AML-193 (cell line): ENCODE measurements around the gene GIGYF2.
"Not testable (repeated sequence)": the region's sequence is repeated elsewhere in the genome, so short reads cannot be mapped to it uniquely, and the experiment has no call there.

ENCODE experiments used
- DNase-seq, 2 experiments: peaks; one replicate each; lab custom pipeline; 2025; lab: John Stamatoyannopoulos, UW

Gene GIGYF2

DNA sequence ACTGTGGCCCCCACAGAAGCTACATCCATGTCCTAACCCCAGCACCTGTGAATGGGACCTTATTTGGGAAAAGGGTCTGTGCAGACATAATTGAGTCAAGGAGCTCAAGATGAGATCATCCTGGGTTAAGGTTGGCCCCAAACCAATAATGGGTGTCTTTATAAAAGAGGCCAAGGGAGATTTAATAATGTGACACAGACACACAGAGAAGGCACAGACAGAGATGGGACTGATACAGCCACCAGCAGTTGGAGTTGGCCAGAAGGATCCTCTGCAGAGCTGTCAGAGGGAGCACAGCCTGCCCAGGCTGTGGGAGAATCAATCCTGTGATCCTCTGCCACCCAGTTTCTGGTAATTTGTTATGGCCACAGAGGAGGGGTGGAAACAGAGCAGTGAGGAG lies 199.0 kb downstream of the GIGYF2 start:
- DNase-seq: no peak

DNA sequence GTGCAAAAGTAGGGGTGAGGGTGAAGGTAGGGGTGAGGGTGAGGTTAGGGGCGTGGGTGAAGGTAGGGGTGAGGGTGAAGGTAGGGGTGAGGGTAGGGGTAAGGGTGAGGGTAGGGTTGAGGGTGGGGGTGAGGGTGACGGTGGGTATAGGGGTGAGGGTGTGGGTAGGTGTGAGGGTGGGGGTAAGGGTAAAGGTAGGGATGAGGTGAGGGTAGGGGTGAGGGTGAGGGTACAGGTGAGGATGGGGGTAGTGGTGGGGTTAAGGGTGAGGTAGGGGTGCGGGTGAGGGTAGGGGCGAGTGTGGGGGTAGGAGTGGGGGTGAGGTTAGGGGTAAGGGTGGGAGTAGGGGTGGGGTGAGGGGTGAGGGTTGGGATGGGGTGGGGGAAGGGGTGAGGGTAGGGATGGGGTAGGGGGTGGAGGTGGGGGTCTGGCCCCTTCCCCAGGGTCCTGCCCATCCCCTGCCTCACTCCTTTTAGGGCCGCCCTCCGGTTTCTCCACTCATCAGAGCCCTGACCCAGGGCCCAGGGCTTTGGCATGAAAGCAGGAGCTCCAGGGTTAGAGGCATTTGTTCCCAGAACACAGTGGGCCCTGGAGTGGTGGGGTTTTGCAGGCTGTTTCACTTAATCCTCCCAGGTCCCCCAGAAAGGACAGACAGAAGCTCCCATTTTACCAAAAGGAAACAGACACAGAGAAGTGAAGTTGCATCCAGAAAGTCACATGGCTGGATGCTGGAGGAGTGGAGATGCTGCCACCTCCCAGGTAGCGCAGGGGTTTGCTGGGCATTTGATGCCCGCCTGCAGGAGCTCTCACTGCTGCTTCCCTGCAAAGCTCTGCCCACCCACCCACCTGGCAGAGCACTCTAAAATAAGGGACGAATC lies 199.8 kb downstream of the GIGYF2 start:
- no peak for DNase-seq

DNA sequence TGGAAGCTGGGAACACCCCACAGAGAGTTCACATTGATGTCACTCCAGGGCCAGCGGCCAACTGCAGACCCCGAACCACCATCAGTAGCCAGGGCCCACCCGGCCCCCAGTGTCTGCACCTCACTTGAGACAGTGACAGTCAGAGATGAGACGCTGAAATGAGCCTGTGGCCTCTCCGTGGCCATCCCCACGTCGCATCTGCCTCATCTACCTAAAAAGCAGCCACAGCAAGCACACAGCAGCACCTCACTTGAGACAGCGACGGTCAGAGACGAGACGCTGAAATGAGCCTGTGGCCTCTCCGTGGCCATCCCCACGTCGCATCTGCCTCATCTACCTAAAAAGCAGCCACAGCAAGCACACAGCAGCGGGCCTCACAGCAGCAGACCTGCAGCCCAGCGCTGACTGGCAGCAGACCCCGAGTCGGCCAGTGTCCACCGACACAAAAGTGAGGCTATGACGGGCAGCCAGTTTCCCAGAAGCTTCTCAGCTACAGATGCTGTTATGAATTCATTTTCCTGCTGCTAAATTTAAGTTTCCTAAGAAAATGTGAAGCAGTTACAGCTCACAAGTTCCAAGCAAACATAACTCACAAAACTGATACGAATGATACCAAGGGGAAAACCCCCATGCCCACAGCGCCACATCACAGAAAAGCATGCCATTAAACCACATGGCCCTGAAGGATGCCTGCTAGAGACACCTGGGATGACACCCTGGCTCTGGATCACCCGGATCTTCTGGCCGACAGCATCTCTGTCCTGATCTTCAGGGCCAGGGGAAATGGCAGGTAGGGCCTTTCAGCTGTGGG lies 200.7 kb downstream of the GIGYF2 start:
- DNase-seq: no peak

DNA sequence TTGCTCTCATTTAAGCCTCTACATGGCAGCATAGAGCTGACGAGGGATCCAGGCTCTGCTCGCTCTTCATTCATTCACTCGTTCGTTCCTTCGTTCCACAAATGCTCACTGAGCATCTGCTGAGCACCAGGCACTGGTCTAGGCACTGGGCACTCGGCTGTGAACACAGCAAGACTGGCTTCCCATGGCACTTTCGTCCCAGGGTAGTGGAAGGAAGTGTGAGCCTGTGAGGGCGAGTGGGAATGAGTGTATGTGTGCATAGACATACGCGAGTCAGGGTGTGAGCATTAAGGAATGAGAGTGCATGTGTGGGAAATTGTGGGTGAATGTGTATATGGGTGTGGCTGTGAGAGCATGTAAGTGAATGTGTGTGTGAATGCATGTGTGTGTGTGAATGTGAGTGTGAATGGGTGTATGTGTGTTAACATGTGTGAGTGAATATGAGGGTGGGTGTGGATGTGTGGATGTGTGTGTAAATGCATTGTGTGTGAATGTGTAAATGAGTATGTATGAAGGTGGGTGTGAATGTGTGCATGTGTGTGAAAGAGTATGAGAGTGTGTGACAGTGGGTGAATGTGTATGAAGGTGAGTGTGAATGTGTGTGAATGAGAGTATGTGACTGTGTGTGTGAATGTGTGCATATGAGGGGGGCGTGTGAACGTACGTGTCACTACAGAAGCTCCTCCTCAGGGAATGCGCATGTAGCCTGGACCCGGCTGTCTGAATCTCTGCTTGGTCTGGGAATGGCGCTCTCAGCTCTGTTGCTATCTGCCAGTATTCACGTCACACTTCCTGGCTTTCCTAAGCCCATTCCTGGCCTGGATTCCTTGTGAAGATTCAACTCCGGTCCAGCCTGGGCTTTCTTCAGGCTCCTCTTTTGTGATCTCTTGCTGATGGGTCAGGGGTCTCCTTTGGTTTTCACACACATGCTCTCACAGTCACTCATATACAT lies 201.7 kb downstream of the GIGYF2 start:
- DNase-seq: no peak

DNA sequence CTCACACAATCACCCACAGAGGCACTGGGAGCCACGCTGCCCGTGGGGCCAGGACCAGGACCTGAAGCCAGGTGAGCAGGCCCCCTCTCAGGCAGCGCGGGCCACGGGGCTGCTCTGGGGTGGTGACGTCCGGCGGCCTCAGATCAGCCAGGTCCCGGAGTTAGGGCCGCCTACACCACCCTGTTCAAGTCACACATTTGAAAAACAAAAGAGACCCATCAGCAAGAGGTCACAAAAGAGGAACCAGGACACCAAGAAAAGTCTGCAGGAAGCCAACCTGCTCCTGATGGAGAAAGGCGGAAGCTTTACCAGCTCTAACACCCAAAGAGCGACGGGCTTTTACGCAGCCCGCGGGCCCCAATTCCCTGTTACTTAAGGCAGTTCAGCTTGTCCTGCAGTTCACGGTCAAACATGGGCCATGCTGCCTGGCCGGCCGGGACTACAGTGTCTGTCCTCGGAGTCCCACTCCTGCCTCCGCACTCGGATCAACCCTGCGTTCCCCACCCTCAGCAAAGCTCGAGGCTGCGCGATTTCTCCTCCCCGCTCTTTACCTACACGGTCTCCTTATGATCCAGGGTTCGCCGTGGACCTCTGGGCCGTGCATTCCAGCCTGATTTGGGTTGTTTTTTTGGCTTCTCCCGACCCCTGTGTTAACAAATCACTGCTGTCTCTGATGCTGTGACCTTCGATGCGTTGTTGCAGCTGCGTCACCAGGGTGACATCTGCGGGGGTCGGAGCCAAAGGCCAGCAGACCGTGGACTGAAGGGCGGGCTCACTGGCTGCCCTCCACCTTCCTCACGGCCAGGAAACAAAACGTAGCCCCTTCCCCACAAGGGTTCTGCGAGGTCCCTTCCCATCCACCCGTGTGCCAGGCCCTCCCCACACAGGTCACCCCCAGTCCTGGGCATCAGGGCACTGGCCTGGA lies 203.9 kb downstream of the GIGYF2 start:
- no peak for DNase-seq

DNA sequence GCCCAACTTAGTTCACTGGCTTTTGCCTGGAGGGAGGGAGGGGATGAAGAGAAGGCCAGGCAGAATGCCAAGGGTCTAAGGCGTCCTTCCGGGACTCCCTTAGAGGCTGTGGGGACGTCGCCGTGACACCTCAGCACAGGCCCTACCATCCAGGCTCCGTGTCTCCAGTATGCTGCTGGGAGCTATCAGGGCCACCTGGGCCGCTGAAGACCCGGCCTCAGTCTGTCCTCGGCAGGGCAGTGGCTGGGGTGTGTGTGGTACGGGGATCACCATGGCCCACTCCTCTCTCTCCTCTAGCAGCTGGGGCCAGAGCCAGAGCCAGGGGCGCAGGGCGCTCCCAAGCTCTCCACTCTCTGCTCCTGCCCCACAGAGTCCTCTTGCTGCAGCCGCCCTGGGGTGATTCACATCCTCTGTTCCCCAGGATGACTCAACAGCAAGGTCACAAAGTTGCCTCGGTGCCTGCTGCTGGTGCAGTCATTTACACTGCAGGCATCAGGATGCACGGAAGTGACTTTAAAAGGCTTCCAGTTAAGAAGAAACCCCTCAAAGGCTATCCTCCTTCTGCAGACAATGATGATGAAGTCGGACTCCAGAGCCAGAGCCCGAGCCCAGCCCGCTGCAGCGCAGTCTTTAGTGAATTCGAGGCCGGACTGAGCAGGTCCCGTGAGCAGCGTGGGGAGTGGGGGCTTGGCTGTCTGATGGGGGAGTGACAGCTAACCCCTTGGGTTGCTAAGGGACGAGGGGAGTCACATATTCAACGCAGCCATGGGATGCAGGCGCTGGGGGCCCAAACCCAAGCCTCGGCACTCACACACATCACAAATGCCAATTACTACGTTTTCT lies 204.8 kb downstream of the GIGYF2 start:
- DNase-seq: peak; percentile 3 to 27

DNA sequence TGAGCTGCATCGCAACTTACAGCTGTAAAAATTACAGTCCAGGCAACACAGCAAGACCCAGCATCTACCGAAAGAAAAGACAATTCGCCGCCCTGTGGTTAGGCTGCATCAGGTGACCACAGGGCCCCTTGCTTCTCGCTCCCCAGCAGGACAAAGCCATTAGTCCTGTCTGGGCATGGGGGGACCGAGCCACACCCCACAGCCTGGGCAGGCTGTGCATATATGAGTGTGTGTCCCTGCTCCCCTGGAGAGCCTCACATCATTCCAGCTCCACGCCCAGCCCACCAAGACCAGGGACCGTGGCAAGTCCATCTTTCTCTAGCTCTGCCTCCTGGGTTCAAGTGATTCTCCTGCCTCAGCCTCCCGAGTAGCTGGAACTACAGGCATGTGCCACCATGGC lies 206.9 kb downstream of the GIGYF2 start:
- no peak for DNase-seq

DNA sequence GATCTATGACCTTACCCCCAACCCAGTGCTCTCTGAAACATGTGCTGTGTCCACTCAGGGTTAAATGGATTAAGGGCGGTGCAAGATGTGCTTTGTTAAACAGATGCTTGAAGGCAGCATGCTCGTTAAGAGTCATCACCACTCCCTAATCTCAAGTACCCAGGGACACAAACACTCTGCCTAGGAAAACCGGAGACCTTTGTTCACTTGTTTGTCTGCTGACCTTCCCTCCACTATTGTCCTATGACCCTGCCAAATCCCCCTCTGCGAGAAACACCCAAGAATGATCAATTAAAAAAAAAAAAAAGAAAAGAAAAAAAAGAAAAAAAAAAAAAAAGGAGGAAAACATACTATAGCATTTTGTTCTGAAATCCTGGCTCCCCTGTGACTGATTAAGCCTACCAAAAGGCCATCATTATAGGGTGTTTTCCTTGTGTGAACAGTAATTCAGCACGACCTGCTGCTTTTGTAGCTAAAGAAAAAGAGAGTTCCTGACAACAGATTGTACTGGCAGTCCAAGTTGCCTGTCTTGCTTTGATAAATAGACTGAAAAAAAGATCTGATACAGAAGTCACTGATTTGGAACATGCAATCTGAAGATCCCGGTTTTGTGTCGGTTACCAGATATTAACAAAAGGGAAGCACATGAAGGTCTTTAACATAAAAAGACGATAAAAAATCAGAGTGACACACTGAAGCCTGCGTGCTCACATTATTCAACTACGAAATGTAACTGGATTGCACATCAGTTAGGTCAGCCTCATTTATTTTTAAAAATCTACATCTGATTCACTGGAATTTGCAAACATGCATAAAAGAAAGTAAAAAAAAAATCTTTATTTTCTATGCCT lies 210.0 kb downstream of the GIGYF2 start:
- not testable (repeated sequence) for DNase-seq

DNA sequence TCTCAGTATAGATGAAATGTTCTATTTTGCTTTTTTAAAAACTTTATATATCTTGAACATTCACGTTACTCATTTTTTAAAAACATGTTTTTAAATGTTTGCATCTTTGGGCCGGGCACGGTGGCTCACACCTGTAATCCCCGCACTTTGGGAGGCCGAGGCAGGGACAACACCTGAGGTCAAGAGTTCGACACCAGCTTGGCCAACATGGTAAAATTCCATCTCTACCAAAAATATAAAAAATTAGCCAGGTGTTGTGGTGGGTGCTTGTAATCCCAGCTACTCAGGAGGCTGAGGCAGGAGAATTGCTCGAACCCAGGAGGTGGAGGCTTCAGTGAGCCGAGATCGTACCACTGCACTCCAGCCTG lies 210.6 kb downstream of the GIGYF2 start:
- DNase-seq: not testable (repeated sequence)

DNA sequence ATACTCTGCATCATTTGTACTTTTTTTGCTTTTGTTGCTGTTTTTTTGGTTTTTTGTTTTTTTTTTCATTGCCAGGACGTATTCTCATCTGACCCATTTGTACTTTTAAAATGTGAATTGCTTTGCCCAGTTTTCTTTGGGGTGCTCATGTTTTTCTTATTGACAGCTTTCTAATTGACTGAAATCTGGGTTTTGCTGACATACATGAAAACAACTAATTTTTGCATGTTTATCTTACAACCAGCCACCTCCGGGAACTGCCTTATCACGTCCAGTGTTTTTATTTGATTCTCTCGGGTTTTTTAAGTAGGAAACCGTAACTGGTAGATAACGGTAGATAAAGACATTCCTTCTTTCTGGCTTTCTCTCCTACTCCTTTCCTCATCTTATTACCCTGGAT lies 211.6 kb downstream of the GIGYF2 start:
- no peak for DNase-seq
